ENCODE measurements around the gene GRAMD4.

The GRAMD4 gene

GRCh38 chr22:46583571-46583970 is 36.6 kb upstream of the GRAMD4 start:
- no peak for DNase-seq

GRCh38 chr22:46584081-46584921 is 35.9 kb upstream of the GRAMD4 start:
- DNase-seq, result no peak

- DNase-seq, result no peak
These were observed 34.7 kb upstream of the GRAMD4 start for GRCh38 chr22:46585340-46586122.

GRCh38 chr22:46586123-46586519 is 34.1 kb upstream of the GRAMD4 start:
- no peak for DNase-seq

GRCh38 chr22:46586531-46587011 is 33.6 kb upstream of the GRAMD4 start:
- DNase-seq, result no peak

GRCh38 chr22:46587061-46587460 is 33.1 kb upstream of the GRAMD4 start:
- DNase-seq, result peak; percentile 34

GRCh38 chr22:46587492-46588278 is 32.5 kb upstream of the GRAMD4 start:
- peak; percentile 25 for DNase-seq

- DNase-seq, result no peak
These were observed 31.7 kb upstream of the GRAMD4 start for GRCh38 chr22:46588279-46589140.

GRCh38 chr22:46589141-46589748 is 30.9 kb upstream of the GRAMD4 start:
- DNase-seq, result no peak

- no peak for DNase-seq
These were observed 30.3 kb upstream of the GRAMD4 start for GRCh38 chr22:46589871-46590271.

GRCh38 chr22:46590334-46590733 is 29.9 kb upstream of the GRAMD4 start:
- no peak for DNase-seq

GRCh38 chr22:46591930-46592329 is 28.3 kb upstream of the GRAMD4 start:
- no peak for DNase-seq

GRCh38 chr22:46592390-46592872 is 27.8 kb upstream of the GRAMD4 start:
- DNase-seq, result peak; percentile 59

GRCh38 chr22:46593211-46593681 is 26.9 kb upstream of the GRAMD4 start:
- no peak for DNase-seq

- DNase-seq, result no peak
These were observed 25.9 kb upstream of the GRAMD4 start for GRCh38 chr22:46593996-46594946.

- no peak for DNase-seq
These were observed 25.3 kb upstream of the GRAMD4 start for GRCh38 chr22:46594947-46595298.

- DNase-seq, result no peak
These were observed 24.6 kb upstream of the GRAMD4 start for GRCh38 chr22:46595545-46595944.

GRCh38 chr22:46596032-46596441 is 24.1 kb upstream of the GRAMD4 start:
- no peak for DNase-seq

GRCh38 chr22:46596819-46597218 is 23.4 kb upstream of the GRAMD4 start:
- DNase-seq, result no peak

- no peak for DNase-seq
These were observed 22.0 kb upstream of the GRAMD4 start for GRCh38 chr22:46598224-46598623.

Measured in activated CD4-positive, alpha-beta T cell treated with anti-CD3 and anti-CD28 coated beads, Interleukin-2, amount 50 U/mL, for 16 hours (primary cell).